ENCODE measurements around the gene NUDT15. TPM values are rescaled to one million over a fixed set of nuclear protein-coding genes. Genes with fewer than 3 reads are reported as not detected.

Gene NUDT15
- total RNA-seq, 1 experiment from 2014 or later = 38.6 TPM

DNA sequence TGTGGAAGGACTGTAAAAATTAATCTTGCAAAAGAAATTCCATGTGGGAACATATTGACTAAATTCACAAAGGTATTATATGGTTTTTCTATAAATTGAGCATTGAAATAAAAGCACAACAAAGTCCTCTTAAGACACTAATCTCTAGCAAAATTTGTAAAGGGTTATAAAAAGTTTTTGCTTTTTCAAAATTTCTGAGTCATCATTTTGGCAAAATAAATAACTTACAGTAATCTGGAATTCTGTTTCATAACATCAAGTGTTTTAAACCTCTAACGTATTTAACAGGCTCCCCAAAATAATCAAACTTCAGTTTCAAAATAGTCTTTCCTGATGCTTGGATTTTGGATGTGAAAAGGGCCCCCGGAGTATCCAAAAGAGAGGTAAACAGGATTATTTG, 31.4 kb downstream of the NUDT15 start:
- no peak for TF ChIP-seq POLR2A (IDR thresholded peaks at IDR 0.05; ENCODE audit: borderline replicate concordance, extremely low read depth, insufficient read depth, insufficient read length)
- no peak for TF ChIP-seq RAD21 (IDR thresholded peaks at IDR 0.05; ENCODE audit: low read depth)
- TF ChIP-seq EGR1 (IDR thresholded peaks at IDR 0.05; ENCODE audit: low read depth) = no peak
- no peak for TF ChIP-seq SP1 (IDR thresholded peaks at IDR 0.05; ENCODE audit: low read depth)
- TF ChIP-seq TCF7L2 (IDR thresholded peaks at IDR 0.05; ENCODE audit: borderline replicate concordance, extremely low read depth, insufficient read depth, insufficient read length) = no peak
- no peak for TF ChIP-seq CEBPB (IDR thresholded peaks at IDR 0.05; ENCODE audit: low read depth)
- TF ChIP-seq JUND (IDR thresholded peaks at IDR 0.05) = no peak
- no peak for TF ChIP-seq ELF1 (IDR thresholded peaks at IDR 0.05; ENCODE audit: borderline replicate concordance, low read depth)
- TF ChIP-seq EZH2phosphoT487 (IDR thresholded peaks at IDR 0.05; ENCODE audit: borderline replicate concordance) = no peak
- TF ChIP-seq, protein P1, sequence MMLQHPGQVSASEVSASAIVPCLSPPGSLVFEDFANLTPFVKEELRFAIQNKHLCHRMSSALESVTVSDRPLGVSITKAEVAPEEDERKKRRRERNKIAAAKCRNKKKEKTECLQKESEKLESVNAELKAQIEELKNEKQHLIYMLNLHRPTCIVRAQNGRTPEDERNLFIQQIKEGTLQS (IDR thresholded peaks at IDR 0.05) = no peak
- TF ChIP-seq, protein P2, sequence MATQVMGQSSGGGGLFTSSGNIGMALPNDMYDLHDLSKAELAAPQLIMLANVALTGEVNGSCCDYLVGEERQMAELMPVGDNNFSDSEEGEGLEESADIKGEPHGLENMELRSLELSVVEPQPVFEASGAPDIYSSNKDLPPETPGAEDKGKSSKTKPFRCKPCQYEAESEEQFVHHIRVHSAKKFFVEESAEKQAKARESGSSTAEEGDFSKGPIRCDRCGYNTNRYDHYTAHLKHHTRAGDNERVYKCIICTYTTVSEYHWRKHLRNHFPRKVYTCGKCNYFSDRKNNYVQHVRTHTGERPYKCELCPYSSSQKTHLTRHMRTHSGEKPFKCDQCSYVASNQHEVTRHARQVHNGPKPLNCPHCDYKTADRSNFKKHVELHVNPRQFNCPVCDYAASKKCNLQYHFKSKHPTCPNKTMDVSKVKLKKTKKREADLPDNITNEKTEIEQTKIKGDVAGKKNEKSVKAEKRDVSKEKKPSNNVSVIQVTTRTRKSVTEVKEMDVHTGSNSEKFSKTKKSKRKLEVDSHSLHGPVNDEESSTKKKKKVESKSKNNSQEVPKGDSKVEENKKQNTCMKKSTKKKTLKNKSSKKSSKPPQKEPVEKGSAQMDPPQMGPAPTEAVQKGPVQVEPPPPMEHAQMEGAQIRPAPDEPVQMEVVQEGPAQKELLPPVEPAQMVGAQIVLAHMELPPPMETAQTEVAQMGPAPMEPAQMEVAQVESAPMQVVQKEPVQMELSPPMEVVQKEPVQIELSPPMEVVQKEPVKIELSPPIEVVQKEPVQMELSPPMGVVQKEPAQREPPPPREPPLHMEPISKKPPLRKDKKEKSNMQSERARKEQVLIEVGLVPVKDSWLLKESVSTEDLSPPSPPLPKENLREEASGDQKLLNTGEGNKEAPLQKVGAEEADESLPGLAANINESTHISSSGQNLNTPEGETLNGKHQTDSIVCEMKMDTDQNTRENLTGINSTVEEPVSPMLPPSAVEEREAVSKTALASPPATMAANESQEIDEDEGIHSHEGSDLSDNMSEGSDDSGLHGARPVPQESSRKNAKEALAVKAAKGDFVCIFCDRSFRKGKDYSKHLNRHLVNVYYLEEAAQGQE (IDR thresholded peaks at IDR 0.05; ENCODE audit: low read depth) = no peak
- no peak for TF ChIP-seq SIN3A (IDR thresholded peaks at IDR 0.05; ENCODE audit: low read depth)
- no peak for ATAC-seq
- intact Hi-C loops (cut with micrococcal nuclease) = no loop called here
- Histone ChIP-seq H3K9me2 (ENCODE audit: insufficient read depth) (no peaks in the 10 kb centered on the region), H3K4me2 (ENCODE audit: low read length) (no peak overlapping the region), H3K79me2 (ENCODE audit: insufficient read depth, low read length) (peaks cover 3% of the 10 kb centered on the region; the same call in 1 of the 2 replicates), H2AFZ (ENCODE audit: low read depth, low read length, poor library complexity, severe bottlenecking) (no peak overlapping the region), H3K27me3 (ENCODE audit: insufficient read depth, low read length) (no peaks in the 10 kb centered on the region), H3K9ac (ENCODE audit: low read length) (no peak overlapping the region), H3K36me3 (ENCODE audit: control insufficient read depth in 1 of 2, insufficient read depth in 2 of 2, low read length in 2 of 2) (peaks cover 13 to 82% of the 10 kb centered on the region in 2 experiments), H3K4me1 (ENCODE audit: control insufficient read depth in 1 of 2, insufficient read depth in 2 of 2, low read length in 2 of 2) (peaks cover 4 to 15% of the 10 kb centered on the region in 2 experiments; a peak in 3 of 4 replicates), H3K9me3 (ENCODE audit: control insufficient read depth in 1 of 2, insufficient read depth in 1 of 2, low read depth in 1 of 2, low read length in 2 of 2) (peaks cover 15 to 18% of the 10 kb centered on the region in 2 experiments; a peak in 3 of 4 replicates), H4K20me1 (ENCODE audit: insufficient read depth) (no peaks in the 10 kb centered on the region), H3K27ac (ENCODE audit: low read depth, low read length) (no peak overlapping the region), H3K4me3 (replicated peaks in 1 of 2; ENCODE audit: low read depth in 1 of 2, low read length in 2 of 2) (no peak overlapping the region)
- no TSS peak for BruUV-seq (replicated peaks)
- ChIA-PET POLR2A (no interaction called here), RAD21 (ENCODE audit: low non-redundant PET in 1 of 2, low total read pairs in 2 of 2, uncharacterized antibody in 2 of 2, unreplicated experiment in 2 of 2) (no interaction called here), CTCF (no interaction called here)
- DNase-seq (ENCODE audit: low read depth, low spot score) = no peak
